ENCODE results near the gene SCCPDH.

Gene SCCPDH

DNA sequence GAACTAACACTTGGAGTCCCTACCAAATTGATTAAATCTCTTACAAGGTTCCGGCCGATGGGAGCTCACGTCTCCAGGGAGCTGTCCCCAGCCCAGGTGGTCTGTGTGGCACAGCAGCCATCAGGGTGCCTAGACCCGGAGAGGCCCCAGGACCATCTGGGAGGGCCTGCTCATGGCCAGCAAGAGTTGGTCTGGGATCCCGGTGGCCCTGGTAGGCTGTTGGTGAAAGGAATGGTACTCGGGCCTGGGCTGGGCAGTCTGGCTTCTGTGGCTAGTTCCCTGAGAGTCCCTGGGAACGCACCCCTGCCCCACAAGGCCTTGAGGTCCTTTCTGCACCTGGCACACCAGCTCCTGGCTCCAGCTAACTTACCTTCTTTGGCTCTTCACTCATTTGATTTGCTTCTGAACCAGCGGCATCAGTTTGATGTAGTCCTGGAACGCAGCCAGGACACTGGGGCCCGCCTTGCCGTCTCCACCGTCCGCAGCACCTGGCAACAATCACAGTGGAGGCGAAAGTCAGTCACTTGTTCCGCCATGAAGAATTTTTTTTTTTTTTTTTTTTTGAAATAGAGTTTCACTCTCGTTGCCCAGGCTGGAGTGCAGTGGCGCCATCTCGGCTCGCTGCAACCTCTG is 62.5 kb downstream of the SCCPDH start:
- no peak for FAIRE-seq

DNA sequence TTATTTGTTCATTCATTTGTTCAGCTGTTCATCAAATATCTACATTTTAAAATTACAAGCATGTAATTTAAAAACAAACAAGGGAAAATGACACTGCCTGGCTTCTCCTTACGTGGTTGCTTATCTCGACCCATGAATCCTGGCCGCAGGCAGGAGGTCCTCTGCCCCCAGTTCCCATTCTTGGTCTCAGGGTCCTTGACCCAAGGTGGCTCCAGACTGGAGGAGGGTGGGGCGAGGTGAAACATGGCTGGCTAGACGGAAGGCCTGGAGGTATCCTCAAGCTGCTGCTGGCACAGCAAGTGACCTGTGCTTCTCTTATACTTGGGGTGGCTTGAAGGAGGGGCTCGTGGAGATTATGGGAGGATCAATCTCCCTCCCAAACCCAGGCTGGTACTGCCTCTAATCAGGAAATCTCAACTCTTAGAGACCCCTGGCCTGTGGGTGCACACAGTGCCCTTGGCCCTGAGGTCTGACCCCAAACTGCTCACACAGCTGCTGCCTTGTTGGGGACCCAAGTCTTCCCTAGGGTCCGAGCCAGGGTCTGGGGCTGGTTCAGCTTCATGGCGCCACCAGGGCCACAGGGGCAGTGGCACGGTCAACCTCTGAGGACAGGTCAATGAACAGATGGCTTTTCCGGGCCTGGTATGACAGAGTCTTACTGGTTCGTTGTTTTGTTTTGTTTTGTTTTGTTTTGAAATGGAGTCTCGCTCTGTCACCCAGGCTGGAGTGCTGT is 63.7 kb downstream of the SCCPDH start:
- FAIRE-seq, result no peak

DNA sequence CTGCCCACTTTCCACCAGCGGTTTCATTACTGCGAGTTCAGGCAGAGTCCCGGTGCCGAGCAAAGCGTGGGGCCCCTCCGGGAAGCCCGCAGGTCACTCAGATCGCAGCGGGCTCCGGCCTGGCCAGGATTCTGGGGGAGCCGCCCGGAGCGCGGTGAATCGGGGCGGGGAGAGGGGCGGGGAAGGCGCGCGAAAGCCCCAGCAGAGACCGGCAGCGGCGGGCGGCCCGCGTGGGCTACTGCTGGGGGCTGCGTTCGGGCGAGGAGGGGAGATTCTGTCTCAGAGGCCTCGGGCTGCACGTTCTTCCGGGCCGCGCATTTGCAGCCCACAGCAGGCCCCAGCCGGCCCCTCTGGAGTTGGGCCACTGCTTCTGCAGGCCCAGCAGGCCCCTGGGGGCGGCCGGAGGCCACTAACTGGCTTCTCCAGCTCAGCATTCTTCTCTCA is 64.7 kb downstream of the SCCPDH start:
- no peak for FAIRE-seq

DNA sequence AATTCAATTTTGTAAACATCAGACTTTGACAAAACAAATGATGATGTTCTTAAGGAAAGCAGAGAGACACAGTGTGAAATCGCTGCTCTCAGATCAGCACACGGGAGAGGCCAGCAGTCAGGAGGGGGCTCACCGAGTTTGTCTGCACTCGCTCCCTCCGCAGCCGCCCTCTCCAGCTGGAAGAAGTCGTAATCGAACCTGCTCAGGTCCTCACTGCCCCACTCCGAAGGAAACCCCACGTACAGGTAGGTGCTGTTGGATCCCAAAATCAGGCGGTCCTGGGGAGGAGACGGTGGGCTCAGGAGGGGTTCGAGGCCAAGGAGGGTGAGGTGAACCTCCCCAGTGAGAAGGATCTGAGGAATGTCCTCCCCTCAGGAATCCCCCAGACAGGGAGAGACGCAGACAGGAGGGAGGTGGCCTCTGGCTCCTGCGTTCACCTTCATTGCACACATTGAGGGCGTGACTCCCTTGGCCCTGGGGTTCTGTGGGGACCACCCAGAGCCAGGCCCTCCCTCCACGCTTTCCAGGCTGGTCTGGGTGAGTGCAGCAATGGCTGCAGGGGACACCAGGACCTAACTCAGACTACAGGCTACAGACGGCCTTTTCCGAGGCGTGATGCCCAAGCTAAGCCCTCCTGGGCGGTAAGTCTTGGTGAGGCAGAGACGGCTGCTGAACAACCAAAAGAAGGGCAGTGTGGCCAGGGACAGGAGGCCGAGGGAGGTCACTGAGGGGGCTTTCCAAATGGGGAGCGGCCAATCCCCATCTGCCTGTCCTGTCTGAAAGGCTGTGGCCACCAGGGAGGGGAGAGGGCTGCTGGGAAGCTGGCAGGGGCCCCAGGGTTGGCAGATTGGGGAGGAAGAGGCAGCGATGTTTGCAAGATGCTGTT is 65.5 kb downstream of the SCCPDH start:
- FAIRE-seq, result no peak

DNA sequence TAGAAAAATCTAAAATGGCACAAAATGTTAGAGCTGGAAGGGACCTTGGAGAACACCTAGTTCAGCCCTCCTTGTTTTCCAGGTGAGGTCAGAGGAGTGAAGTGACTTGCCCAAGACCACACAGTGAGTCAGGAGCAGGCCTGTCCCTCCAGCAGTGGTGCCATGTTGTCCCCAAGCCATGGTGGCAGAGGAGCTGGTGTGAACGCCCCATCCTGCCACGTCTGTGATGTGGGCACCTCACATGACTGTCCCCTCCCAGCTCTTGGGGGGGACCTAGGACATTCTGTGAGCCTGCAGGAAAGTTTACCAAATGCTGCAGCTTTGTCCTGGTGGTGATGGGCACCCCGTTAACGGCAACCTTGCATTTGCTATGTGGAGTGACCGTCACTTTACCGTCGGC is 66.2 kb downstream of the SCCPDH start:
- no peak for FAIRE-seq

DNA sequence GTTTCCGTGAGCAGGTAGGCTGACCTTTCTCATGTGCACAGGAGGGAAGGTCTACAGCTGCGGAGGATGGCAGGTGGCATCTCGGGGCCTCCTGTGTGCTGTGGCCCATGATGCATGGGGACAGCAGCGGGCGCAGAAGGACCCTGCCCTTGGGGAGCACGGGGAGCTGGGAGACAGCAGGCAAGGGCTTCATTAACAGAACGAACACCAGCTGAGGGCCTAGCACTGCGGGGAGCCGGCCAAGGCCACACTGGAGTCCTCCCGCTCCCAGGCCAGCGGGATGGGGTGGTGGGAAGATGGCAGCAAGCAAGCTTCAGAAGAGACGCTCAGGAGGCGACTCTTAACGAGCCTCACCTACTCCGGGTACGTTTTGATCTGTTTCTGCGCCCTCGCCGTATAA is 66.6 kb downstream of the SCCPDH start:
- no peak for FAIRE-seq

DNA sequence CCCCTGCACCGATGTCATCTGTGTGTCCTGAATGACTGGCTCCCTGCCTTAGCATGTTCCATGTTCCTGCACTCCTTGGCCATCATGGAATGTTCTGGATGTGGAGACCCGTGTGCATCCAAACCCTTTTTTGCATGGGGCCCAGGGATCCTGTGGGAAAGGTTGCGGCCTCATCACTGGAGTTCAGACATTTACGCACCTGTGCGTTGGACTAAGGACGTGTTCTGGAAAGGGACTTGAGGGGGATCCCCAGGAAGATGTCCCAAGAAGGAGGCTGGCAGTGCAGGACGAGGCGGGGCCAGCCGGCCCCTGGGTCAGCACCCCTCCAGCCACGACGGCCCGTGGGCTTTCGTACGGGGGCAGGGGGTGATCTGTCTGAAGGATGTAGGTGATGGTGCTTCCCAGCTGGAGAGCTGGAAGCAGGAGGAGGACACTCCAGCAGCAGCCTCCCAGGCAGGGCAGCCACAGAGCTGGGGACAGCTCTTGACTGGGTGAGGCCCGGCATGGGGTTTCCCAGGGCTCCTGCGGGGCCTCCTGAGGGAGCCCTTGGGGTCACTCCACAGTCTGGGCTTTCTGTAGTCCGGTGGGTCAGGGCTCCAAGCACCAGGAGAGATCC is 67.2 kb downstream of the SCCPDH start:
- FAIRE-seq, result no peak

DNA sequence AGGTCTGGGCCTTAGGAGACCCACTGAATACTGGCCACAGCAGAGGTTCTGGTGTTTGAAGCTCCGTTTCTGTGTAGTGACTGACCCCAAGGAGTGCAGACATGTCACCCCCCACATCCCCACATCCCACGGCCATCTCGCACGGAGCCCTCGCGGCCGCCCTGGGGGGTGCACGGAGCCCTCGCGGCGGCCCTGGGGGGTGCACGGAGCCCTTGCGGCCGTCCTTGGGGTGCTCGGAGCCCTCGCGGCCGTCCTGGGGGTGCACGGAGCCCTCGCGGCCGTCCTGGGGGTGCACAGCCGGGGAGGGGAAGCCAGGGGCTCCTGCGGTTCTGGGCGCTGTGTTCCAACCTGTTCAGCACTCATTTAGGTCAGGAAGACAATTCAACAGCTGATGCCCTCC is 68.4 kb downstream of the SCCPDH start:
- FAIRE-seq, result no peak

DNA sequence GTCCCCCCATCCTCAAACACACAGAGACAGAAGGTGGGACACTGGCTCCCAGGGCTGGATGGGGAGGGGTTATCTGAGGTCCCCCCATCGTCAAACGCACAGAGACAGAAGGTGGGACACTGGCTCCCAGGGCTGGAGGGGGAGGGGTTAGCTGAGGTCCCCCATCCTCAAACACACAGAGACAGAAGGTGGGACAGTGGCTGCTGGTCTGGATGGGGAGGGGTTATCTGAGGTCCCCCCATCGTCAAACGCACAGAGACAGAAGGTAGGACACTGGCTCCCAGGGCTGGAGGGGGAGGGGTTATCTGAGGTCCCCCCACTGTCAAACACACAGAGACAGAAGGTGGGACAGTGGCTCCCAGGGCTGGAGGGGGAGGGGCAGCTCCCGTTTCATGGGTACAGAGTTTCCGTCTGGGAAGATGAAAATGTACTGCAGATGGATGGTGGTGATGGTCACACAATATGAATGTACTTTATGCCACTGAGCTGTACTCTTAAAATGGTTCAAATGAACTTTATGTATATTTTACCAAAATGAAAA is 69.2 kb downstream of the SCCPDH start:
- no peak for FAIRE-seq

DNA sequence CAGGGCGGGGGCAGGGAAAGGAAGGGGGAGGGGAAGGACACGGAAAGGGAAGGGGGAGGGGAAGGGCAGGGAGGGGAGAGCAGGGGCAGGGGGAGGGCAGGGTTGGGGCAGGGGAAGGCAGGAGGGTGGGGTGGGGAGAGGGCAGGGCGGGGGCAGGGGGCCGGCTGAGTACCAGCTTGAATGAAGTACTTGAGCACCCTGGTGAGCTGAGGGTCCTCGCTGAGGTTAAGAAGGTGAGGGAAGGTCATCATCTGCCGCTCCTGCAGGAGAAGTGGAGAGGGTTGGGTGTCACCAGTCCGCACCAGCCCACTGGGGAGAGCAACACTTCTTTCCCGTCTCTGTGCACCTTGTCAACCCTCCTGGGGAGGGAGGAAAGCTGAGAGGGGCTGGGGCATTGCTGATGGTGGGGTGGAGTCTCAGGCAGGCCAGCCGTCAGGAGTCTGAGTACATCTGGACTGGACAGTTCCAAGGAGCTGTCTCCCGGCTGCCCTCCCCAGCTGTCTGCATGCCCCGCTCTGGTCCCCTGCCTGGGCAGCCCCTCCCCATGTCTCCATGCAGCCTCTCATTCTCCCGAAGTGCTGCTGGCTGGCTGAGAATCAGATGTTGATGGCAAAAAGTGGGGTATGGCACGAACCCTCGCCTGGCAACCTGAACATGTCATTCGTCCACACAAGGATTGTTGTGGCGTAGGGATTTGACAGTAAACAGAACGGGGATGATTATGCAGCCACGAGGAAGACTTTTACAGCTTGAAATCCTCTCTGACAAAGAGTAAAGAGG is 70.0 kb downstream of the SCCPDH start:
- no peak for FAIRE-seq

DNA sequence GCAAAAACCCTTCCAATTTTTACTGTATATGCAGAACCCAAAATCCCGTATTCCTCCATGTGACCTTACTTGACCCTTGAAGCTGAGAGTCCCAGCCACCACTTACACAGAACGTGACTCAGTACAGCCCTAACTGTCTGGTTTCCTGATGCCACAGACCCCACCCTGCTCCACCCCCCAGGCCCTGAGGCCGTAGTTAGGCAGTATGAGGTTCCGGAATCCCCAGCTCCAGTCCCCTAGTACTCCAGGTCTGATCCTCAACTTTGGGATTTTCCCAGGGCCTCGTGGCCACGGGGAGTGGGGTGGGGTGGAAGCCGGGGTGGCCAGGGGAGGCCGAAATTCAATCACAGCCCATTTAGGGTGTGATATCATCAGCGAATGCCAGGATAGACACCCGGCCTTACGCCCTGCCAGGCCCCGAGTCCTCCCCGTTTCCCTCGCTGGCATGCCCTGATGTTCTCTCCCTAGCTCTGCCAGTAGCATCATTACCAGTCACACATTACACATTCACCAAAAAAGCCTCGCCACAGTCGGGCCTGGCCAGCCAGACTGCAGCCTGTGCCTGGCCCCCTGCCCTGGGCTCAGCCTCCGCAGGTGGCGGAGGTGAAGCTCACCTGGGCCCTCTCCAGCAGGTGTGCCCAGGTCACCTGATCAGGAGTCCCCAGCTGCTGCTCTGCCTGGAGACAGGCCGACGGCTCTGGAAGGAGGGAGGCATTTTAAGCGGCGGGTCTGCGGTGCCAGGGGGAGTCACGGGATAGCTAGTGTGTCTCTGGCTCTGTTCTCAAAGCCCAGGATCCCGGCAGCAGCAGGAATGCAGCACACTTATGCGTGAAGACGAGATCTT is 70.8 kb downstream of the SCCPDH start:
- no peak for FAIRE-seq

DNA sequence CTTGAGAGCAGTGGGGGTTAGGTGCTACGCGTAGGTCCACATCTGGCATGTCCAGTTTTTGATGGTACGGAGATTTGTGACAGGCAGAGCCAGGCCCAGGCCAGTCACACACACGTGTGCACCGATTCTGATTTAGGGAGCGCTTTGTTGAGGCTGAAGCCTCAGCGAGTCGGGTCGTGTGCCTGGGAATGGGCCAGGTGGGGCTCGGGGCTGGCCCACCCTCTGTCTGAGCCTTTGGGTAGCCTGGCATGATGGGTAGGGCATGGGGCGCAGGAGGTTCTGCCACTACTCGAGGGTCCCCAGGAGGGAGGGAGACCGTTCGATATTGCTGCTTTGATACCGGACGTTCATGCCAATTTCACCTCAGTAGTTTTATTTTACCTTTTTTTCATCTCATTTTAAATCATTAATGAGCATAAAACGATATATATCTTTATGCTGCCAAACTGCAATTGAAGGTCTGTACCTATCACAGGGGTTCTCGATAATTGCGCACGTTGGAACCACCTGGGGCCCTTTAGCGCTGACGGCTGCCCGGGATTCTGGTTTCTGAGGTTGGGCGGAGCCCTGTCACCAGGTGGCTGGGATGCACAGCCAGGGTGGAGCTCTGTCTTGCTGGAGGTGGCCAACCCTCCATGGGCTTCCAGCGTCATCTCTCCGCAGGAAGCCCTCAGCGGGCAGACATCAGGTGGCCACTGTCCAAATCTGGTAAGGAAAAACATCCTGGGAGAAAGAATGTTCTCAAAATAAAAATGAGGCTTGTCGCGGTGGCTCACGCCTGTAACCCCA is 71.9 kb downstream of the SCCPDH start:
- no peak for FAIRE-seq

DNA sequence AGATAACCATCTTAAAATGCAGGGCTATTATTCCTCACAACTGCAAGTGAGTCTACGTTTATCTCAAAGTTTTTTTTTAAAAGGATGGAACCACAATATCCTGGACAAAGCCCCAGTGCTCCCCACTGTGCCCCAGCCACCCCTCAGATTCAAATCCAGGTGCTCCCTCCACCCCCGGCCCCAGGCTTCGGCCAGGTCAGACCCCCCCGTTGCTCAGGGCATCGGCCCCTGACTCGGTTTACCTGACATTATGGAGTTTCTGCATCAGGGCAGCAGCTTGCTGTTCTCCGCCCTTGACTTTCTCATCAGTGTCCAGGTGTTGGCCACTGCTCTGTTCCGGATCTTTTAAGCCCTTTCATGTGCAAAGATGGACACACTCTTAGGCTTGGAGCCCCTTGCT is 72.9 kb downstream of the SCCPDH start:
- FAIRE-seq, result no peak

DNA sequence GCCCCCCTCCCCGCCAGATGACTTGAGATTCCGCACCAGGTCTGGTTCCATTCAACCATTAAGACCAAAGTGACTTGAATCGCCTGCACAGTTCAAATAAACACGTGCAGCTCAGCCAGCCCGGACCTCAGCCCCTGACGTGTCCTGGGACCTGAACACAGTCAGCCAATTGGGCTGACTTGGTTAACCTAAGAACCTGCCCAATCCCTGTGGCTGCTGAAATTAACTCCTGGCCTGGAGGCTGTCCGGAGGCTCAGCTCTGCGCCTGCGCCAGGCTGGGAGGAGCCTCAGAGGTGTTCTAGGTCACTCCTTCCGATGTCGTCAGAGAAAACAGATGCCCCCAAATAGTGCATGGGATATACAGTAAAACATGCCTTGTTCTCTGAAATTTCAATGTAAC is 73.4 kb downstream of the SCCPDH start:
- no peak for FAIRE-seq

DNA sequence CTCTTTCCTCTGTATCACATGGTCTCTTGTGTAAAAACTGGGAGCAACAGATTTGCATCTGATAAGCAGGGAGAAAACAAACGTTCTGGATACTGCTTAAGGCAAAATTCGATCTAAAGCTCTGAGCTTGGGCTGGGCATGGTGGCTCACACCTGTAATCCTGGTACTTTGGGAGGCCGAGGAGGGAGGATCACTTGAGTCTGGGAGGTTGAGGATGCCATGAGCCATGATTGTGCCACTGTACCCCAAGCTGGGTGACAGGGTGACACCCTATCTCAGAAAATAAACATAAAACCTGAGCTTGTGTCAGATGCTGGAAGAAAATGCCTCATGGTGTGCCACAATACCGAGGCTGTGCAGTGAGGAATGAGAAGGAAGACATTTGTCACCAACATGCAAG is 73.9 kb downstream of the SCCPDH start:
- no peak for FAIRE-seq

DNA sequence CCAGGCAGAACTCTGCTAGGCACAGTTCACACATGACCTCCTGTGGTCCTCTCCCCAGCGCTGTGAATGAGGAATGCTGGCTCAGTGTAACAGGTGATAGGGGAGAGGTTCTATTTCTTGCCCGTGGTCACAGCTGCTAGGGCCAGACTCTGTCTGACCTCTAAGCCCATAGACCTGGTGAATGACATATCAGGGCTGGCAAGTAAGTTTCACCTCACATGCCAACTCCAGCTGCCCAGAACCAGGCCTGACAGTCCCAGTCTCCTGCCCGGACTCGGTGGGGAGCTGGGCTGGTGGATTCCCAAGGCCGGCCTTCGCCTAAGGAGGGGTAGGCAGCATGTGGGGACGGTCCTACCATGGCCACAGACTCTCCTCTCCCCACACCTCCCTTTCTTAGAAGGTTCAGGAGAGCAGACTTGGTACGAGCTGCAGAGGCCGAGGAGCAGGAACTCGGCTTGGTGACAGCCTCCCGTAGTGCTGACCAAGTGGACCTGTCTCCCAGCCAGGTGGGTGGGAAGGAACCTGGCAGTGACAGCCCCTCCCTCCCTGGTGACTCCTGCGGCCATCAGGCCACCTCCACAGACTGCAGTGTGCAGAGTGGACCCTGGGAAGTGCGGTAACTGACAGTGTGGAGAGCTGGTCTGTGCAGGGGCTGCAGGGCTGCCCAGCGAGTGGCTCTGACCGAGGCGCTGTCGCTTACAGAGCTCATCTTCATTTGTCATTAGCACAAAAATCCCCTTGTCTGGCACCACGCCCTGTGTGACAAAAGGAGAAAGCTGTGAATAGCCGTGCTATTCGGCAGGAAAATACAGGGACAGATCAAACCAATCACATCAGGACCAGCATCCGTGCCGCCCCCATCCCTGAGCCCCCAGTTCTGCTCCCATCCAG is 74.6 kb downstream of the SCCPDH start:
- no peak for FAIRE-seq

DNA sequence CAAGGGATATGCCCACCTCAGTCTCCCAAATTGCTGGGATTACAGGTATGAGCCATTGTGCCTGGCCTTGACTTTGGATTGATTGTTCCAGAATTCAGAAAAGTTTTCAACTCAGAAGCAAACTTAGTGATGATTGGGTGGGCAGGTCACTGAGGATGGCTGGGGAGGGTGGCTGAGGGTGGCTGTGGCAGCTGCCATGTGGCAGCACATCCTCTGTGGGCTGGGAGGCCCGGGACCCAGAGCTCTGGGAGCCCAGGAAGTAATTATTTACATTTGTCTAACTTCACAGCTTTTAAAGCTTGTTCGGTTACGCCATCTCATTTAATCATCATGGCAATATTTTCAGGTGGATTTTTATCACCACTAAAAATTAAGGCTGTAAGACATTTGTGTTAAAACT is 76.1 kb downstream of the SCCPDH start:
- FAIRE-seq, result no peak

DNA sequence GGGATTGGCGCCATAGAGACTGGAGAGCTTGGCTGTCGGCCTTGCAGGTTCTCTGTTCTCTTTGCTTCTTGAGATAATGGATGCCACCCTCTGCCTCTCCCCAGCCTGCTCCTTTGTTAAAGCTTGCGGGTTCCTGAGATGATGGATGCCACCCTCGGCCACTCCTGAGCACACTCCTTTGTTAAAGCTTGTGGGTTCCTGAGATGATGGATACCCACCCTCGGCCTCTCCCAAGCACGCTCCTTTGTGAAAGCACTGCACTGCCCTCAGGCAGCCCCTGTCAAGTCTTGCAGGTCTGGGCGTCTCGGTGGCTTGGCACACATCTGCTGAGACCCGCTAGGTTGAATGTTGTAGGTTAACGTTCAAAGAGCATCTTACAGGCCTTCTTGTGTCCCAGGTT is 76.5 kb downstream of the SCCPDH start:
- no peak for FAIRE-seq
